Caki2 (cell line): ENCODE results near the gene PSAPL1. TPM values are rescaled to one million over a fixed set of nuclear protein-coding genes. Genes with fewer than 3 reads are reported as not detected.

Experiments
- DNase-seq: peaks from one replicate; pipeline ENCODE4 v3.0.0-alpha.2; 2015; ENCODE audit warnings: low read depth
- in situ Hi-C: cut with HindIII; loops from 2 replicates; pipeline ENCODE4 v1.10.0; 2016; ENCODE audit warnings: low sequenced_read_pairs, low pct_unique_long_range_greater_than_20kb, mixed read lengths
- total RNA-seq: library from RNA; depleted of rRNA; stranded (reverse); fragments of >200 nt; shearing (Covaris generic); gene quantifications from 2 replicates; pipeline ENCODE4 v1.2.3, GENCODE V29; 2014; ENCODE audit warnings: low replicate concordance

The PSAPL1 gene
- total RNA-seq, 1 experiment from 2014 or later = not detected

DNA sequence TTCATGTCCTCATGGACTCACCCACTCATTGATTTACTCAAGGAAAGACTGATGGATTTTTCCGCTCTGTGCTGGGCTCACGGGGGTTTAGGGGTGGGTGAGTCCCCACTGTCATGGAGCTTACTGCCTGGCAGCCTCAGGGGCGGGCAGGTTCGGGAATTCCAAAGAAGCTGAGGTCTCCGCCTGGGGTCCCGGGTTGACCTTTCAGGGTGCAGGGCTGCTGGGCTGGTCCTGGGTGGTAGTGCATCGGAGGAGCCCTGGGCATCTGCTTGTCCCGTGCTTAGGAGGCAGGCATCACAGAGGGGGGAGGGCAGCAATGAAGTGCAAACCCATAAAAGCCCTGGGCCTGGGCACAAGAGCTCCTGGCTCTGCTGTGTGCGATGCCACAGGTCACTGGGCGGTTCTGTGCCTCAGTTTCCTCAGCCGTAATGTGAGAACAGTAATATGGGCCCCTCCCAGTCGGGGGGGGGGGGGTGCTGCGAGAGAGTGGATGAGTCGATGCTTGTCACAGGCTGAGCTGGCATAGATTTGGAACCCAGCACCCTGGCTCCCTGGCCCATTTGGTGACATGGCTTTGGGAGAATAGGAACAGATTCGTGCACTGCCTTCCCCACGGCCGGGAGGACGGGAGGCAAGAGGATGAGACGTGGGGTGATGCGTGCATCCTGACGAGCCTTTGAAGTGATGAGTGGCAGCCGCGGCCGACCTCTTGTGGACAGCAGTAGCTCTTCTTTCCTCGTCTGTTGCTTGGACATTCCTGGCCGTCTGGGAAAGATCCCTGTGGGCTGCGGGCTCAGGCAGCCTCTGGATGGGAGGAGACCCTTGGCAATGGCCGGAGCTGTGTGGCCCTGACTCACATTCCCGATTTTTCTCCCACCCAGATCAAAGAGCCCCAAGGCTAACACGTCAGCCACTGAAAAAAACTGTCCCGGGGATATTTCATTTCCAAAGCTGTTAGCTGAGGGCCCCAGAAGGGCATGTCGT is 42.0 kb downstream of the PSAPL1 start:
- in situ Hi-C loops = no loop called here
- no peak for DNase-seq

DNA sequence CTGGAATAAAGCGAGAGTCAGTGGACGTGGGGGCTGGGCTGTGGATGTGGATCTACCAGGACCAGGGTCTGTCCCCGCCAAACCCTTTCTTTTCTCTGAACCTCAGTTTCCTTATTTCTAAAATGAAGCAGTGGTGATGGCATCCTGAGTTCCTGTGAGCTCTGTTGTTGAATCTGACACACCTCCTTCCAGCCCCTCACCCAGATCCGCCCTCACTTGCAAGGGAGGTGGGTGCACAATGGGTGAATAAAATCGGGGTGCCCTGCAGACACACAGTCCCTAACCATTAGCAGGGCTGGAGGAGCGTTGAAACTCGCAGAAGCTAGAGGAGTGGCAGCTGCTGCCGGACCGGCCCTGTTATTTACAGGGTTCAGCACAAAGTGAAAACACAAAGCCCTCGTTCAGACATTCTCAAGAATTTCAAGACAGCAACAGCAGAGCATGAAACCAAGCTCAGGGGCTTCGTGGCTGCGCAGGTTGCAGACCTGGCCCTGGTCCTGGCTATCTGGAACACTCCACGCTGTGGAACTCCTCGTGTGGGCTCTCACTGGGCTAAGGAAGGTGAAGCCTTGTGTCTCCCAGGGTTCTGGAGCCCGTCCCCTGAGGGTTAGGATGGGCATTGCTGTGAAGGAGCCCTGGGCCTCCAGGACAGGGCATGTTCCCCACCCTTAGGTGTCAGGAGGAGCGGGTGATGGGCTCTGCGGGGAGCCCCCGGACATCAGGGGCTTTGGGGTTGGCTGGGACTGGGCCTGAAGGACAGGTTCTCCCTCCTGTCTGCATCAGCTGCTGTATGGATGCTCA is 42.9 kb downstream of the PSAPL1 start:
- no peak for DNase-seq
- in situ Hi-C loops = no loop called here

DNA sequence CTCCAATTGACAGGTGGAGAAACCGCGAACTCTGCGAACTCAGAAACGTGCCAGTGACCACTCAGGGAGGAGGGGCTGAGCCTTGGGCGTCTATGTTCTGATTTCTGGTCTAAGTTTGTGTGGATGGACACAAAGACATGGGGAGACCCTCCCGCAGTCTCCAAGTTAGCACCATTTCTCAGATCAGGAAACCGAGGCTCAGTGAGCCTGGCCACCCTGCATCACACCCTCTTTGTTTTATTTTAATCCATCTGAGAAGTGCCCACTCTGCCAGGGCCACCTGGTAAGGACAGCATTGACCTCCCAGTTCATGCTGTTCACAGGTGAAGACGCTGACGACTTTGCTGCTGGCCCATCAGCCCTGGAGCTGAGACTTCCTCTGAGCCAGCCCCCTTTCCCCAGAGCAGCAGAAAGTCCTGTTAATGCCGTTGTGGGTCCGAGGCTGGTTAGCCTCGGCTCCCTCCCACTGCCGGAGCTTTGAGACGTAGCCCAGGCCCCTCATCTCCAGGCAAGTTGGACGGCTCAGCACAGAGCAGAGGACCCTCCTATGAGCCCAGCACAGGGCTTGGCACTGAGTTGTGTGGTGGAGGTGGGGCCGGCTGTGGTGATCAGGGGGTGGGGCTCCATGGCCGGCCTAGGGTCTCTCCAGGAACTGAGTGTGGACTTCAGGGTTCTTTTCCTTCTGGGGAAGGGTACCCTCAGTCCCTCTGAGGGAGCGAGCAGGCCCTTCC is 43.7 kb downstream of the PSAPL1 start:
- DNase-seq = no peak
- in situ Hi-C loops = no loop called here

DNA sequence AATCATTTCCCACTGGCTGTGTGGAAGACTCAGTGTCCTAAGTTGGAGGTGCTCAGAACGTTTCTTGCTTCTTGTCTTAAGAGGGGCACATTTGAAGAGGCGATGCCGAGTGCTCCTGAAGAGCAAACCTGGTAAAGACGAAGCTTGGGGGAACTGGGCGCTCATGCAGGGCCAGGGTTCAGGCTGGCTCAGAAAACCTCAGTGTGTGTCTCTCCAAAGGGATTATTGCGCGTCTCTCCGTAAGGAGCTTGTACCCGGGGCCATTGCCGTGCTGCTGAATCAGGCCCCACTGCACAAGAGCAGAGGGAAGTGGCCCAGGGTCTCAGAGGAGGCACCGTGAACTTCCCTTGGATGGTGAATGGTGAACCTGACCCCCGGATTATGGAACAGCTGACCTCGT is 44.4 kb downstream of the PSAPL1 start:
- in situ Hi-C loops = no loop called here
- DNase-seq = no peak

DNA sequence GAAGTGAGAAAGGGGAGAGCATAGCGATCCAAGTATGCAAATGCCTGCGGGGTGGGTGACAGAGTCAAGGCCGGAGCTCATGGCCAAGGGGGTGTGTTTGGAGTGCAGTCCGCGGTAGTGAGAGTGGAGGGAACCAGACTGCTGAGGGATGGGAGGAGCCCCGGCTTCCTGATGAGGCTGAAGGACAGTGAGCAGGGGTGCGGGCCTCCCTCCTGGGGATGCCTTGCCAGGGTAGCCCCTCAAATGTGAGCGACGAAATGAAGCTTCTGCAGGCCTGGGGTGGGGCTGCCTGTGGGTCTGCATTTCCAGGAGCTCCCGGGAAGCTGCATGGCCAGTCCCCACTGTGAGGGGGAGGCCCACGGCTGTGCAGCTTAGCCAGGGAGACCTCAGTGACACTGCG is 45.0 kb downstream of the PSAPL1 start:
- no peak for DNase-seq
- in situ Hi-C loops = no loop called here

DNA sequence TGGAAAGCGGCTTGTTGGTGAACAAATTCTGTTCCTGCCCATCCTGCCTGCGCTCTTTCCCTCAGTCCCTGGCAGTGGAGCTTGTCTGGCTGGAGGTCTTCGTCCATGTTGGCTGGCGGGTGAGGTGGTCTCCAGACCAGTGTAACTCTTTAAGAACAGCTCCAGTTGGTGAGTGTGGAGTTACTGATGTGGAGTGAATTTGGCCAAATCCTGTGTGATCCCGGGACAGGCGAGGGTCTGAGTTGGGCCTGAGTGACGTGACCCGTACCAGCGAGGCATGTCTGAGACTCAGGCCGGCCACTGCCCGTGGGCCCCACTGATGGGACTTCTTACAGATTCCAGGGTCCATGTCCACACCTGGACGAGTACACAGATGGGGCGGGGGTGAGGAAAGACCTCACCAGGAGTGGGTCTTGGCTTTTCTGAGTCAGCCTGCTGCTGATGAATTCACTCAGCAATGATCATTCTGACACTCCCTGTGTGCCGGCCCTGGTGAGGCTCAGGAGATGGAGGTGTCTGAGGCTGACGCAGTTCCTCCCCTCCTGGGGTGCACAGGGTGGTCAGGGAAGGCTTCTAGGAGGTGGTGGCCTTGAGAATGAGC is 45.5 kb downstream of the PSAPL1 start:
- in situ Hi-C loops = no loop called here
- no peak for DNase-seq

DNA sequence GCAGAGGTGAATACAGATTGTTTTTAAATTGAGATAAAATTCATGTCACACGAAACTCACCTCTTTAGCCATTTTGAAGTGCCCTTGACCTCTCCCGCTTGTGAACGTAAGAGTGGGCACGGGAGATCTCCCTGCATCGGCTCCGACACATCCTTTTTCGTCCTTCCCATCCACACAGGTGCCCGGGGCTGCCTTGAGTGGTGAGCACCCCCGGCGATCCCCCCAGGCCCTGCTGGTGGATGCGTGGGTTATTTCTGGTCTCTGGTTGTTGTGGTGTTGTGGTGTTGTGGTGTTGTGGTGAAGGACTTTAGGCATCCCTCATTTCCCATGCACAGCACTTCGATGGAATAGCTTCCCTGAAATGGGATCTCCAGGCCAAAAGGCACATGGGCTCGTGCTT is 46.1 kb downstream of the PSAPL1 start:
- in situ Hi-C loops = no loop called here
- DNase-seq = no peak

DNA sequence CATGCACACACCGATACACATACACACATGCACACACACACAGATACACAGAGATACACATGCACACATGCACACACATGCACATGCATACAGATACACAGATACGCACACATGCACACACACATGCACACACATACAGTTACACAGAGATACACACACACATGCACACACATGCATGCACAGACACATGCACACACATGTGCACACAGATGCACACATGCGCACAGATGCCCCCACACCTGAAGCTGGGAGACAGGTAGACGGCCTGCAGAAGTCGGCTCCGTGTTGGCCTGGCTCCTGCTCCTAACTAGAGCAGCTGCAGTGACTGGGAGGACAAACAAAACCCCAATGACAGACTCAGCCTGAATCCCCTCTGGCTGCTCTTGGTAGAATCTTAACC is 46.8 kb downstream of the PSAPL1 start:
- no peak for DNase-seq
- in situ Hi-C loops = no loop called here

DNA sequence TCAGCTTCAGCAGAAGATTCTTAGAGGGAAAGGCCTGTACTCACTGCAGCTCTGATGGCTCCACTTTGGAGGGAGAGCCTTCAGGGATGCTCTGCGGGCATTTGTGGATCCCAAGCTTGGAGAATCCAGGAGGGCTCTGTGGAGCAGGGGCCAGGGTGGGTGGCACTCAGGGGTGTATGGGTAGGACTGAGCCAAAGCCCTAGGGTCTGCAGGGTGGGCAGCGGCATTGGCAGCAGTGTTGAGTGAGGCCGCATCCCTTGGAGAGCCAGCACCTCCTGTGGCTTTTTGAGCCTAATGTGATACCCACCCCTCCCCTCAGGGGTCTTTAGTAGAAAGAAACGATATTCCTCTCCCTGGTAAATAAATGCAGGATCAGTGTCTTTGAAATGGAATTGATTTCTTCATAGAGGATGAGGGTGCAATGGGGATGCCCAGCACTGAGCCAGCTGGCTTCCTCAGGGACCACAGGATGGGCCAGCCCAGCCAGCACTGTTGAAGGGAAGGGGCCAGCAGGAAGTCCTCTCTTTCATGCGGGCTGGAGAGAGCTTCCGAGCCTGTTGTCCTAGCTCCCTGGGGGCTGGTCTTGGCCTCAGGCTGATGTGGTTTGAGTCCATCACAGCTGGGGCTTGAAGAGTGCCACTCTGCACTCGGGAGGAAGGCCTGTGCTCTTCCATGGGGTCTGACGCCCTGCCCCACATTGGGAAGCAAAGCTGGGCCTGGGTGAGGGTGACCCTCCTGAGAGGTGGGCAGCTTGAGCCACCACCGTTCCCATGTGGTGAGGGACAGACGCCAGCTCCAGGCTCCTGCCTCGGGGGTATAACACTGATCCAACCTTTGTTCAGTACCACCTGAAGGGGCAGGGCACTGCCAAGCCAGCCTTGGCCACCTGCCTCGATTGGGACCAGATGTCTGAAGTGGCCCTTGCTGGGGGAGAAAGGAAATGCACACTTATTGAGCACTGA is 49.5 kb downstream of the PSAPL1 start:
- DNase-seq = no peak
- in situ Hi-C loops = no loop called here

DNA sequence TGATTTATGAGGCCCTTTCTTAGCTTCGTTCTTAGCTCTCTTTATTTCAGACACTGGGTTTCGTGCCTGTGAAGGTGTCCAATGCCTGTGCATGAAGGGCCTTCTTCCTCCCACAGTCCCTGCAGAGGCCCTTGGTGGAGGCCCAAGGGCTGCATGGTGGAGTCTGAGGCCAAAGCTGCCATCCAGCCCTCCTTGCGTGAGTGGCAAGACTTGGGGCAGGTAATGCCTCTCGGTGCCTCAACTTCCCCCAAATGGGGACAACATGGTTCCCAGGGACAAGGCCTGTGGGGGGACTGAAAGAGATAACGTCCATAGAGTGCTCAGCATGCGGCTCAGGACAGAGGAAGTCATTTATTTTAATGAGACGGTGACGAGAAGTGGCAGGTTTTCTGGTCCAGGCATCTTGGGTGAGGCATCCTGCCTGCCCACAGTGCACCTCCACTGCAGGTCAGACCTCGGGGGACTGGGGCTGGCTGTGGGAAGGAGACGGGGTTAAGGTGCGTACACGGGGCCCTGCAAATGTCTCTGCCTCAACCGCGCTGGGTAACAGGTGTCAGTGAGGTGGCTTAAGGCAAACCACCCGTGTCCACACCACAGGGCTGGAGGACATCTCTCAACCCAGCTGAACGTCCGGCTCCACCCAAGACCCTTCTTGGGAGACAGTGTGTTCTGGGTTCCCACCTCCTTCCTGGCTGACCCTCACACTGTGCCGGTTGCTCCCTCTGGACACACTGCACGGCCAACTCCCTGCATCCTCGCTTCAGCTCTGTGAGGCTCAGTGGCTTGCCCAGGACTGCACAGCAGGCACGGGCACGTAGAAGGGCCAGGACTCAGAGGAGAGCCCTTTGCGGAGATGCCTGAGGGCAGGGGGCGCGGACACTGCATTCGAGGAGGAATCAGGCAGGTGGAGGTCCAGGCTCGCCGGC is 50.5 kb downstream of the PSAPL1 start:
- DNase-seq = no peak
- in situ Hi-C loops = no loop called here

DNA sequence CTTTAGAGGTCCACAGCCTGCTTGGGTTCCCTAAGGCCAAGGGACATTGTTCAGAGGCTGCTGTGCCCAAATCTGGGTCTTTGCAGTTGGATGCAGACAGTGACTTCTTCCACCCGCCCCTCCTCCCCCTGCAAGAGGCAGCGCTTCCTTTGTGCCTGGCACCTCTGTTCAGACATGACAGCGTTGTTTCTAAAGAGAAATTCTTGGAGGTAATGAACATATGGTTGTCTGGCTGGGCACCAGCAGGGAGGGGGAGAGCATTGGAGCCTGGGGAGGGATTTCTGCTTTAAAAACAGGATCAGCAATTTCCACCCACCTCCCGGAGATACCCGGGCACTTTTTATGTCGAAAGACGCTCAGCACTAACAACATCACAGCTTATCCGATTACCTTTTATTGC is 51.5 kb downstream of the PSAPL1 start:
- DNase-seq = no peak
- in situ Hi-C loops = no loop called here

DNA sequence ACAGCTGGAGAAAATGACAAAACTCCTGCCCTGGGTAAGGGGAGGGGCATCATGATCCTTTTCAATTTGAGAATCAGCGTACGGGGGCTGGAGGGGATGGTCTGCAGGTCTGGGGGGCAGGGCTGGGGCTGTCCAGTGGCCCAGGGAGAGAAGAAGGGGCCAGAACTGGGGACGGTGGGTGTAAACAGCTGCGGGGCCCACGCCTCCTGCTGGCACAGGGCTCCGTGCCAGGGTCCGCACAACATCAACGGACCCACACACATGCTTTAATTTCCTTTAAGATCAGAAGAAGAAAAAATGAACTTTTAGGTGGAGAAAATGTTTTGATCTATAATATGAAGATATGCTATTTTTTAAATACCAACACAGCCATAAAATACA is 52.1 kb downstream of the PSAPL1 start:
- in situ Hi-C loops = no loop called here
- no peak for DNase-seq

DNA sequence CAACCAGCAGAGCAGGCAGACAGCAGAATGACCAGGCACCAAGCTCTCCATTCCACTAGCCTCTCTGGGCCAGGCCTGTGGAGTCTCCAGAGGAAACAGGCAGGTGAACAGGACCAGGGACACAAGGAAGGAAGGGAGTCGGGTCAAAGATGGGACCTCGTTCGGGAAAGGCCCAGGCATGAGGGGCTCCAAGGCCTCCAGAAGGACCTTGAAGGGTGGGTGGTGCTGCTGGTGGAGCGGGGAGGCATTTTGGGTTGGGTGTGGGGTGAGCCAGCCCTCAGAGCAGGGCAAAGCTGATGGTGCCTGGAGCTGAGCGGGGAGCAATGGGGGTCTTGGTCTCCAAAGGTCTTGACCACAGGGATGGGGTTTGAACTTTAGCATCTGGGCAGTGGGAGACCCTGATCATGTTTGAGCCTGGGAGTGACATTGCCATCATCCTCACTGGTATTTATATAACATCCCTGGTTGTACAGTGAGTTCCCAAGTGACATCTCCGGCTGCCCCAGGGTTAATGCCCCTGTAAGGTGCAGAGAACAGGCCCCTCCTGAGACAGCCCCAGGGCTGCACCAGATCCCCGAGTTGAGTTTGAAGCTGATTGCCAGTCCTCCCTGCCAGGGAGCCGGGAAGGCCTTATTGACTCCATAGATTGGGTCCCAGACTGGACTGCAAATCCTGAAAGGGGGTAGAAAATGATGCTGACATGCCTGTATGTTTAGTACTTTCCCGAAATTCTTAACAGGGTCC is 52.7 kb downstream of the PSAPL1 start:
- in situ Hi-C loops = no loop called here

DNA sequence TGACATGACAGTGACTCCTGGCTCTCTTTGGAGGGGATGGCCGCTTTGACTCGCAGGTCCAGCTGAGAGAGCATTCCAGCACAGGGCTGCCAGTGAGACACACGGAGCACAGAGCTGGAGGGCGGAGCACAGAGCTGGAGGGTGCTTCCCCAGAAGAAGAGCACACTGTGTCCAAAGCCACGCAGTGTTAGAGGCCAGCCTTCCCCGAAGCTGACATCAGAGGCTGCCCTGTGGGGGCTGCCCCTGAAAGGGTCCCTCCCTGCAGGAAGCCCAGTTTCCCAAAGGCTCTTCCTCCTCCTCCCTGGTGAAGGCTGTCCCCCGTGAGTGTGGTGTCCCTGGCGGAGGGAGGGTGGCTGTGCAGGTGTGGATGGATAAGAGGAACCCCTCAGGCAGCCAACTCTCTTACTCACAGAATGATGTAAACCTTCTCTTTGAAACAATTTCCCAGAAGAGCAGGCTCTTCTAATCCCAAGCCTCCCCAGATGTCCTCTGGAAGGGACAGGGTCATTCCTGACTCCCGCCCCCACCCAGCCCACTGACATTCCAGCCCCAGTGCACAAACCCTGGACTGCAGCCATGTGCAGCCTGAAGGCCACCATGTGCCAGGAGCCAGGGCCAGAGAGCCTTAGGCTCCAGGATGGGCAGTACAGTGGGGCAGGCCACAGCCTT is 53.4 kb downstream of the PSAPL1 start:
- in situ Hi-C loops = no loop called here
- DNase-seq = no peak

More for the DNA sequence above, 52.7 kb downstream of the PSAPL1 start:
- DNase-seq = no peak
